Prostate gland (tissue), 2 donors: ENCODE results near the gene KIF21B.

Experiments used
- POLR2A ChIP-seq: fragments of 450-650 bp; IDR thresholded peaks from one replicate; pipeline ENCODE4 v1.6.1; 2016; ENCODE audit warnings: antibody characterized with exemption, mild to moderate bottlenecking
- POLR2AphosphoS5 ChIP-seq: sonication (generic); formaldehyde crosslinking; IDR thresholded peaks from one replicate; pipeline ENCODE4 v1.6.1; 2017; ENCODE audit warnings: antibody characterized with exemption
- TF ChIP-seq, protein P1 (sequence below), 4 experiments: fragments of 200-600 bp in 2 of 4; fragments of 450-650 bp in 2 of 4; sonication (generic) in 2 of 4; IDR thresholded peaks; 1 replicate in 3 of 4; 2 replicates in 1 of 4; pipeline ENCODE4 v1.5.1; 2016 to 2019; ENCODE audit warnings: antibody characterized with exemption in 4 of 4, mild to moderate bottlenecking in 2 of 4, moderate library complexity in 2 of 4

DNA sequence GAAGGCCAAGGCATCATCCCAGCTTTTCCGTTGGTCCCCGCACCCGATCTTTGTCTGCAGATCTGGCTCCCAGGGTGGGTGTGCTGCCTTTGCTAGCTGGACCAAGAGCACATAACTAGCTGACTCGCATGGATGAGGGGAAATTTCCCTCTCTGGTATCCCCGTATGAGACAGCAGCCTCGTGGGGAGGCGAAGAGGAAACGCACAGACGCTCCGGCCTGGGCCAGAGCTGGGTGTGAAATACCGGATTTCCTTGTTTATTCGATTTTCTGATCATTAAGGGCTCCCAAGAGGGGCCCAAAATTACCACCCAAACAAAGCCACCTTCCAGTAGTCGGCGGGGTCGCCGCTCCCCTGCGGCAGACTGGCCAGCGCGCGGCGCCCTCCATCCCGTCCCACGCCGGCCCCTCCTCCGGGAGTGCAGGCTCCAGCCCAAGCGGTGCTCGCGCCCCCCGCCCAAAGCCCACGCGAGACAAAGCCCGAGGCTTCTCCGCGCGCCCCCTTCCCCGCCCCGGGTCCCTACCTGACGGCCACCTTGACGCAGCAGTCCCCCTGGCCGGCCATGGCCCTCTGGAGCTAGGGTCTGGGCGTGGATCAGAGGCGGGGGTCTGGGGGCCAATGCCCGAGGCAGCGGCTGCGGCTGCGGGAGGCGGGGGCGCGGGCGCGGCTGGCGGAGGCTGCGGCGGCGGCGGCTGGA is 546 bp downstream of the KIF21B start:
- TF ChIP-seq, protein P1, sequence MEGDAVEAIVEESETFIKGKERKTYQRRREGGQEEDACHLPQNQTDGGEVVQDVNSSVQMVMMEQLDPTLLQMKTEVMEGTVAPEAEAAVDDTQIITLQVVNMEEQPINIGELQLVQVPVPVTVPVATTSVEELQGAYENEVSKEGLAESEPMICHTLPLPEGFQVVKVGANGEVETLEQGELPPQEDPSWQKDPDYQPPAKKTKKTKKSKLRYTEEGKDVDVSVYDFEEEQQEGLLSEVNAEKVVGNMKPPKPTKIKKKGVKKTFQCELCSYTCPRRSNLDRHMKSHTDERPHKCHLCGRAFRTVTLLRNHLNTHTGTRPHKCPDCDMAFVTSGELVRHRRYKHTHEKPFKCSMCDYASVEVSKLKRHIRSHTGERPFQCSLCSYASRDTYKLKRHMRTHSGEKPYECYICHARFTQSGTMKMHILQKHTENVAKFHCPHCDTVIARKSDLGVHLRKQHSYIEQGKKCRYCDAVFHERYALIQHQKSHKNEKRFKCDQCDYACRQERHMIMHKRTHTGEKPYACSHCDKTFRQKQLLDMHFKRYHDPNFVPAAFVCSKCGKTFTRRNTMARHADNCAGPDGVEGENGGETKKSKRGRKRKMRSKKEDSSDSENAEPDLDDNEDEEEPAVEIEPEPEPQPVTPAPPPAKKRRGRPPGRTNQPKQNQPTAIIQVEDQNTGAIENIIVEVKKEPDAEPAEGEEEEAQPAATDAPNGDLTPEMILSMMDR (IDR thresholded peaks at IDR 0.05), result no peak
- TF ChIP-seq POLR2A (no peak), POLR2AphosphoS5 (no peak)
